ENCODE data around the gene FBXO21. TPM values are rescaled to one million over a fixed set of nuclear protein-coding genes. Genes with fewer than 3 reads are reported as not detected.
A peak's percentile ranks its signal among the peaks of the same experiment; 100 is the strongest.

Gene FBXO21
- total and polyA plus RNA-seq, 2 of the 13 experiments (the other 11 are each of a cell fraction or from before 2014, with no cell fraction given): 15.6 to 32.5 TPM

DNA sequence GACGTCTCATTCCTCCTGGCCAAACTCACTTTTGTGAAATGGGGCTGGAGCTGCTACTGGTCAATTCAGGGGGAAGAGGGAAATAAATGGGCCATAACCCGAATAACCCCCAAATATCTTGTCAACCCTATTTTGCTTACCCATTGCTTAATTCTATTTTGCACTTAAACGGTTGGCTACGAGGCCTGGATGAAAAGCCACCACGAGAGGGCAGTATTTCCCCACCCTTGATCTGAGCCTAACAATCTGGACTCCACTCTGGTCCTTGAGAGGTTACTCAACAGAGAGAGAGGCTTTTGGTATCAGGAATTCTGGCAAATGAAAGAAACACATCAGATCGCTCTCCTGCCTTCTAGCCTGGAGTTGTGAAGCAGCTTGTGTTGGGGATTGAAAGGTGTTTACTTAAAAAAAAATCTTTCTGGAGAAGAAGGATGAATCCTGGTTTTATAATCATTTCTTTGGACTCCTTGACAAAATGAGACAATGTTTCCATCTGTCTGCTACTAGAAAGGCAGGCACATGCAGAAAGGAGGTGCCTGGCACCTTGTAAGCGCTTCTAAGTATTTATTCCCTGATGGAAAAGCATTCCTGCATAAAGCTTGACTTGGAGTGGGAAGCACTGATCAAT is 22.4 kb upstream of the FBXO21 start:
- H3K79me2 ChIP-seq (ENCODE audit: insufficient read depth, low read length): no peaks in the 10 kb centered on the region
- in situ Hi-C loops (cut with HindIII; ENCODE audit: extremely low pct_ligation_motif_present, low pct_unique_long_range_greater_than_20kb): loop anchor here (10.0 kb wide), 1 partner anchor 622 kb away; no protein-coding TSS in a partner anchor
- H4K20me1 ChIP-seq (ENCODE audit: insufficient read depth, low read length): no peaks in the 10 kb centered on the region
- H3K9ac ChIP-seq (ENCODE audit: insufficient read depth, low read depth, low read length): no peak overlapping the region
- H3K4me3 ChIP-seq (replicated peaks in 1 of 3; ENCODE audit: insufficient read depth in 1 of 3, low read depth in 2 of 3, low read length in 3 of 3): no peak overlapping the region
- no peaks in the 10 kb centered on the region for H3K9me3 ChIP-seq (ENCODE audit: low read length)
- H3K36me3 ChIP-seq (replicated peaks in 1 of 2; ENCODE audit: control insufficient read depth in 1 of 2, insufficient read depth in 2 of 2, low read length in 2 of 2): no peaks in the 10 kb centered on the region
- TF ChIP-seq ZNF441 (CRISPR knock-in tag; IDR thresholded peaks at IDR 0.05; ENCODE audit: borderline replicate concordance) (no peak), RXRA (CRISPR knock-in tag; IDR thresholded peaks at IDR 0.05) (no peak), CEBPG (CRISPR knock-in tag; IDR thresholded peaks at IDR 0.05) (peak; percentile 35), RAD21 (CRISPR knock-in tag; IDR thresholded peaks at IDR 0.05) (peak; percentile 32; the same call in 1 of the 2 replicates), POLR2AphosphoS2 (IDR thresholded peaks at IDR 0.05; ENCODE audit: low read depth, low read length) (no peak), SMC3 (IDR thresholded peaks at IDR 0.05; ENCODE audit: low read length) (peak; percentile 70), ZNF253 (CRISPR knock-in tag; IDR thresholded peaks at IDR 0.05; ENCODE audit: borderline replicate concordance) (no peak), XRCC5 (optimal IDR thresholded peaks at IDR 0.05; ENCODE audit: low read length) (peak; percentile 63), CEBPB (IDR thresholded peaks at IDR 0.05; ENCODE audit: borderline replicate concordance, low read depth, low read length) (peak; percentile 48; the same call in 1 of the 2 replicates), STAG1 (CRISPR knock-in tag; IDR thresholded peaks at IDR 0.05) (peak; percentile 83)
- TF ChIP-seq, protein P1, sequence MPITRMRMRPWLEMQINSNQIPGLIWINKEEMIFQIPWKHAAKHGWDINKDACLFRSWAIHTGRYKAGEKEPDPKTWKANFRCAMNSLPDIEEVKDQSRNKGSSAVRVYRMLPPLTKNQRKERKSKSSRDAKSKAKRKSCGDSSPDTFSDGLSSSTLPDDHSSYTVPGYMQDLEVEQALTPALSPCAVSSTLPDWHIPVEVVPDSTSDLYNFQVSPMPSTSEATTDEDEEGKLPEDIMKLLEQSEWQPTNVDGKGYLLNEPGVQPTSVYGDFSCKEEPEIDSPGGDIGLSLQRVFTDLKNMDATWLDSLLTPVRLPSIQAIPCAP (CRISPR knock-in tag; IDR thresholded peaks at IDR 0.05; ENCODE audit: low read depth): no peak
- TF ChIP-seq, protein P2, sequence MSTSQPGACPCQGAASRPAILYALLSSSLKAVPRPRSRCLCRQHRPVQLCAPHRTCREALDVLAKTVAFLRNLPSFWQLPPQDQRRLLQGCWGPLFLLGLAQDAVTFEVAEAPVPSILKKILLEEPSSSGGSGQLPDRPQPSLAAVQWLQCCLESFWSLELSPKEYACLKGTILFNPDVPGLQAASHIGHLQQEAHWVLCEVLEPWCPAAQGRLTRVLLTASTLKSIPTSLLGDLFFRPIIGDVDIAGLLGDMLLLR (CRISPR knock-in tag; IDR thresholded peaks at IDR 0.05): no peak
- TF ChIP-seq, protein P3, sequence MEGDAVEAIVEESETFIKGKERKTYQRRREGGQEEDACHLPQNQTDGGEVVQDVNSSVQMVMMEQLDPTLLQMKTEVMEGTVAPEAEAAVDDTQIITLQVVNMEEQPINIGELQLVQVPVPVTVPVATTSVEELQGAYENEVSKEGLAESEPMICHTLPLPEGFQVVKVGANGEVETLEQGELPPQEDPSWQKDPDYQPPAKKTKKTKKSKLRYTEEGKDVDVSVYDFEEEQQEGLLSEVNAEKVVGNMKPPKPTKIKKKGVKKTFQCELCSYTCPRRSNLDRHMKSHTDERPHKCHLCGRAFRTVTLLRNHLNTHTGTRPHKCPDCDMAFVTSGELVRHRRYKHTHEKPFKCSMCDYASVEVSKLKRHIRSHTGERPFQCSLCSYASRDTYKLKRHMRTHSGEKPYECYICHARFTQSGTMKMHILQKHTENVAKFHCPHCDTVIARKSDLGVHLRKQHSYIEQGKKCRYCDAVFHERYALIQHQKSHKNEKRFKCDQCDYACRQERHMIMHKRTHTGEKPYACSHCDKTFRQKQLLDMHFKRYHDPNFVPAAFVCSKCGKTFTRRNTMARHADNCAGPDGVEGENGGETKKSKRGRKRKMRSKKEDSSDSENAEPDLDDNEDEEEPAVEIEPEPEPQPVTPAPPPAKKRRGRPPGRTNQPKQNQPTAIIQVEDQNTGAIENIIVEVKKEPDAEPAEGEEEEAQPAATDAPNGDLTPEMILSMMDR (CRISPR knock-in tag; IDR thresholded peaks at IDR 0.05): peak; percentile 88
- peak; percentile 85 for ATAC-seq
- BruUV-seq (replicated peaks): no TSS peak
- CTCF ChIA-PET (ENCODE audit: low intra/inter-chr PET ratio, low total read pairs): interaction anchor here (0.6 to 2.0 kb wide), 4 partner anchors 21 to 645 kb away, joined by 3 to 8 read pairs (median 5); no protein-coding TSS in a partner anchor
- FAIRE-seq: peak; percentile 89
- peaks cover 6 to 33% of the 10 kb centered on the region in 2 experiments; a peak in 4 of 5 replicates for H3K27me3 ChIP-seq (ENCODE audit: control insufficient read depth in 1 of 2, insufficient read depth in 2 of 2, low read length in 2 of 2)
- no peak overlapping the region for H2AFZ ChIP-seq (ENCODE audit: low read length)
- intact Hi-C loops (cut with micrococcal nuclease; ENCODE audit: unreplicated experiment): loop anchor here (1.0 to 5.0 kb wide), 2 partner anchors 625 to 640 kb away; no protein-coding TSS in a partner anchor
- POLR2A ChIA-PET: no interaction called here
- H3K4me2 ChIP-seq (ENCODE audit: low read depth, low read length): no peak overlapping the region
- DNase-seq (ENCODE audit: low spot score): peak; percentile 46
- 5% methylated on average over 7 of the region's 7 CpGs for WGBS (ENCODE audit: low lambda C conversion rate)
- no peaks in the 10 kb centered on the region for H3K4me1 ChIP-seq (ENCODE audit: insufficient read depth, low read length)
- H3K27ac ChIP-seq (ENCODE audit: extremely low read length, insufficient read depth, low read length): no peak overlapping the region

Data from HepG2 (cell line).